ENCODE data around the gene KDM6A. TPM values are rescaled to one million over a fixed set of nuclear protein-coding genes. Genes with fewer than 3 reads are reported as not detected.

Gene KDM6A
- total and polyA plus RNA-seq, 11 donors = 4.4 to 27.8 (median 13.9) TPM

GRCh38 chrX:45137531-45137930, 264.5 kb downstream of the KDM6A start:
- H3K27me3 ChIP-seq = no peaks in the 10 kb centered on the region
- intact Hi-C loops (cut with DNase I) = no loop called here
- DNase-seq (no peak), ATAC-seq (no peak)
- H3K9me3 ChIP-seq = peaks cover 0 to 4% (median 0%) of the 10 kb centered on the region in 12 donors
- no peak overlapping the region for H3K27ac ChIP-seq
- no peak overlapping the region for H3K4me3 ChIP-seq
- H3K36me3 ChIP-seq = no peaks in the 10 kb centered on the region
- H3K4me1 ChIP-seq = no peaks in the 10 kb centered on the region
- TF ChIP-seq POLR2A (IDR thresholded peaks at IDR 0.05) (no peak), CTCF (IDR thresholded peaks at IDR 0.05) (no peak)

GRCh38 chrX:45138525-45138924, 265.5 kb downstream of the KDM6A start:
- DNase-seq (no peak), ATAC-seq (no peak)
- no peaks in the 10 kb centered on the region for H3K36me3 ChIP-seq
- no peaks in the 10 kb centered on the region for H3K27me3 ChIP-seq
- WGBS, 4 donors = 90 to 97% (median 94%) methylated on average over 4 of the region's 4 CpGs
- H3K4me3 ChIP-seq = no peak overlapping the region
- no peak overlapping the region for H3K27ac ChIP-seq
- TF ChIP-seq CTCF (IDR thresholded peaks at IDR 0.05) = no peak
- H3K9me3 ChIP-seq = peaks cover 0 to 2% (median 0%) of the 10 kb centered on the region in 12 donors
- H3K4me1 ChIP-seq = no peaks in the 10 kb centered on the region
- intact Hi-C loops (cut with DNase I) = no loop called here

- H3K27ac ChIP-seq = no peak overlapping the region
- DNase-seq (no peak), ATAC-seq (no peak)
- 82 to 93% (median 84%) methylated on average over 4 of the region's 4 CpGs for WGBS, 4 donors
- intact Hi-C loops (cut with DNase I) = no loop called here
- H3K4me1 ChIP-seq = no peaks in the 10 kb centered on the region
- H3K9me3 ChIP-seq = no peaks in the 10 kb centered on the region
- H3K4me3 ChIP-seq = no peak overlapping the region
- H3K36me3 ChIP-seq = no peaks in the 10 kb centered on the region
- no peak for TF ChIP-seq CTCF (IDR thresholded peaks at IDR 0.05)
- no peak for TF ChIP-seq POLR2A (IDR thresholded peaks at IDR 0.05)
- peaks cover 0 to 2% (median 0%) of the 10 kb centered on the region in 9 donors for H3K27me3 ChIP-seq
Observed at GRCh38 chrX:45140812-45141211, 267.8 kb downstream of the KDM6A start.

GRCh38 chrX:45142185-45142584, 269.2 kb downstream of the KDM6A start:
- no peak for DNase-seq
- no peaks in the 10 kb centered on the region for H3K9me3 ChIP-seq
- no peak overlapping the region for H3K27ac ChIP-seq
- H3K4me3 ChIP-seq = no peak overlapping the region
- H3K27me3 ChIP-seq = peaks cover 0 to 5% (median 0%) of the 10 kb centered on the region in 9 donors
- H3K4me1 ChIP-seq = no peaks in the 10 kb centered on the region
- intact Hi-C loops (cut with DNase I) = no loop called here
- no peaks in the 10 kb centered on the region for H3K36me3 ChIP-seq
- no peak for ATAC-seq
- TF ChIP-seq POLR2A (IDR thresholded peaks at IDR 0.05) = no peak
- no peak for TF ChIP-seq CTCF (IDR thresholded peaks at IDR 0.05)
